Activated CD4-positive, CD25-positive, alpha-beta regulatory T cell treated with anti-CD3 and anti-CD28 coated beads, Interleukin-2, amount 50 U/mL, for 16 hours (primary cell): Measurements from ENCODE around the gene ERAL1.
"Not testable (repeated sequence)": the region's sequence is repeated elsewhere in the genome, so short reads cannot be mapped to it uniquely, and the experiment has no call there.

Experiments used
- DNase-seq: peaks from one replicate; pipeline ENCODE4 v3.0.0-alpha.2; 2020; ENCODE audit warnings: low read depth, low spot score

Gene ERAL1

DNA sequence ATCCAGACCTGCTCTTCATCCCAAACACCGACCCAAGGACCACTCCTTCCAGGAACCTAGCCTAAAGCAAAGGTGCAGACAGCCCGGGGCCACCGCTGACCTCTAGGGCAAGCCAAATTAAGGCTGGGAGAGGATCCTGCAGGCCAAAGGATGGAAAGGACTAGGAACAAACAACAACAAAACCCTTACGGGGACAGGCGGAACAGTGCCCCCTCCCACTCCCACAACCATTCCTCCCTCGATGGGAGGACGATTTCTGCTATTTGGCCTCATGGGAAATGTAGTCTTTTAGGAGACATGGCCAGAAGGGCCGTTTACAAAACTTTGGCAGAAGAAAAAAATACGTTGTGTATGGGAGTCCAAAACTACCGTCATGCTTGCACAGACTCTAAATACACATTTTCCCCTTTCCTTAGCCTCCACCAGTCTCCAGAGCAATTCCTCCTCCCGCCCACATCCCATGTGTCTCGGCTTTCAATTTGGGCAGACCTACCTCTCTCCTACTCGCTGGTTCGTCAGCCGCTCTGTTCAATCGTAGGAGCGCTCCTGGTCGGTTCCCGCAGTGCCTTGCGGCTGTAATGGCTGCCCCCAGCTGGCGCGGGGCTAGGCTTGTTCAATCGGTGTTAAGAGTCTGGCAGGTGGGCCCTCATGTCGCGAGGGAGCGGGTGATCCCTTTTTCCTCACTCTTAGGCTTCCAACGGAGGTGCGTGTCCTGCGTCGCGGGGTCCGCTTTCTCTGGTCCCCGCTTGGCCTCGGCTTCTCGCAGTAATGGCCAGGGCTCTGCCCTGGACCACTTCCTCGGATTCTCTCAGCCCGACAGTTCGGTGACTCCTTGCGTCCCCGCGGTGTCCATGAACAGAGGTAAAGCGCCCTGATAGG, at the start of gene ERAL1:
Gene ERAL1, plus strand, starts transcription at position 560 of the 879 bp plus-strand sequence. Its CDS starts 19 bp downstream, at position 579.
- DNase-seq: peak; percentile 71

DNA sequence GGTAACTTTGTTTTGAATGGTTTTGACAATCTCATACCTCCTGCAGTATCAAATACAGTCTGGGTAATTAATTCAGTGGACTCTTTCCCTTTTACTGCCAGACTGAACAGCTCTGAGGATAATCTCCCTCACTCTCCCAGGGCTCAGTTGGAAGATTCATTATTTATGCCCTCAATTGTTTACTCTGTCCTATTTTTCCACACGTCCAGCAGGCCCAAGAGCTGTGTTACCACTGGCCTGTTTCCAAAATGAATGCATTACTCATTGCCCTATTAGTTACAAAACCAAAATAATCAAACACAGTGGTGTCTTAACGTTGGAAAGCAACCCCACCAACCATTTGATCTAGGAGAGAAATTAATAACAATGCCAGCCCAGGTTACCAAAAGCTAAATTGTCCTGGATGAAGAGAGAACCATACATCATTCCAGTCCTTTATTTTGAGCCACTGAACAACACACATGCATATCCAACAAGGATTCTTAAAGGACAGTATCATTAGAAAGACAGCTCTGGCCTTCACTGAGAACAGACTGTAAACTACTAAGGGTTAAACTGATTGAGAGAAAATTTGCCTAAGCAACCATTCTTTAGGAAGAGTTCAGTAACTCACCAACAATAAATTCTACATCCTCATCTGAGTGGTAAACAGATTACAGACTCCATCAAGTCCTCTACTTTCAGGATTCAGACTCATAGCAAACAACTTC, 46.7 kb upstream of the ERAL1 start:
- no peak for DNase-seq

DNA sequence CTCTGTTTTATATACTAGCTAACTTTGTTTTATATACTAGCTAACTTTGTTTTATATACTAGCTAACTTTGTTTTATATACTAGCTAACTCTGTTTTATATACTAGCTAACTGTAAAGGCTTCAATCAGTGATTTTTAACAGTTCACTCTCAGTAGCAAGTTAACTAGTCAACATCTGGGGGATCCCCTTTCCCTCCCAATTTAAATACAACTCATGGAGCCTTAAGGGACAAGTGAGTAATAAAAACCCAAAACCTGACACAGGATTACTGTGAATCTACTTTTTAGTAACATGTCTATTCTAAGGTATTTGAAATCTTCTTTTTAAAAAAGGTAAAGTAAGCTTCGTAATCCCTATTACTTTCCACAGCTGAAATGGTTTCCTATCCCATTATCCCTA, 44.4 kb upstream of the ERAL1 start:
- no peak for DNase-seq

DNA sequence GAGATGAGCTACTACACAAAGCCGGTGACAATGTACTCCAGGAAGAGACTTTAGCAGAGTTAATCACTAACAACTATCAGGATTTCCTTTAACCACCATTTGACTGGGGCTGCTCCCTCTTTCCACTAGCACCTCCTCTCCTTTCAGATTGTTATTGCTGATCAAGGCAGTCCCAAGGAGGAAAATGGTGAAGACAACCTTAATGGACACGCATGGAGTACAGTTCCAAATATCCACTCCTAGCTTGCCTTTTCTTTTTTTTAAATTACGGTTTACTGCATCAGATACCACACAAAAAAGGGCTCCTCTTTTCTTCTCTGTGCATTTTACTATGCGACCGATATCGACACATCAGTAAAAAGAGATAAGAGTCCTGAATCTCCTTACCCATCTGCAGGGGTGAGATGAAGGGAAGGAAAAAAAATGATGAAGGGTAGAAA, 43.1 kb upstream of the ERAL1 start:
- no peak for DNase-seq

DNA sequence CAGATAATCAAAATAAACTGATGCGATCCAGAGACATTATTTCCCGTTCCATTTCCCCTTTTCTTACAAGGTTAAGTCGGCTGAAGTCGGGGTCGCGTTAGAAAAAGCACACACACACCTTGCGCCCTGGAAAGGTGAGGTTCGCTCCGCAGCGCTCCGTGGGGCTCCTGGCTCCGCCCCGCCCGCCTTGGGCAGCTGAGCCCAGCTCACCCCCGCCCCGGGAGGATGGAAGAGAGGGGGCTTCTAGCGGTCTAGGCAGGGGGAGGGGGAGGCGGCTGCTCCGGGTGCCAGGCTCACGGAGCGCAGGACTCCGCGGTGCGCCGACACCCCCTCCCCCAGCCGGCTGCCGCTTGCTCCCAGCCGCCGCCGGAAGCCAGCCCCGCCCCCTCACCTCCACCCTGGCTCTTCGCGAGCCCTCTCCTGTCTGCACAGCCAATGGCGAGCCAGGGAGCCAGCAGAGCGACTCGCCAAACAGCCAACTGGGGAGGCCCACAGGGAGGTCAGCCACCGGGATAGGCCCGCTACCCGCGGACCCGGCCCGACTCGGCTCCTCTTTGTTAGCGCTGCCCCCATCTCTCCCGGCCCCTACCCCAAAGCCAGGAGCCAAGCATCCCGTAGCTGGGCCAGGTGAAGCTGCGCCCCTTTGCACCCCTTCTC, 42.6 kb upstream of the ERAL1 start:
- DNase-seq: peak; percentile 94

DNA sequence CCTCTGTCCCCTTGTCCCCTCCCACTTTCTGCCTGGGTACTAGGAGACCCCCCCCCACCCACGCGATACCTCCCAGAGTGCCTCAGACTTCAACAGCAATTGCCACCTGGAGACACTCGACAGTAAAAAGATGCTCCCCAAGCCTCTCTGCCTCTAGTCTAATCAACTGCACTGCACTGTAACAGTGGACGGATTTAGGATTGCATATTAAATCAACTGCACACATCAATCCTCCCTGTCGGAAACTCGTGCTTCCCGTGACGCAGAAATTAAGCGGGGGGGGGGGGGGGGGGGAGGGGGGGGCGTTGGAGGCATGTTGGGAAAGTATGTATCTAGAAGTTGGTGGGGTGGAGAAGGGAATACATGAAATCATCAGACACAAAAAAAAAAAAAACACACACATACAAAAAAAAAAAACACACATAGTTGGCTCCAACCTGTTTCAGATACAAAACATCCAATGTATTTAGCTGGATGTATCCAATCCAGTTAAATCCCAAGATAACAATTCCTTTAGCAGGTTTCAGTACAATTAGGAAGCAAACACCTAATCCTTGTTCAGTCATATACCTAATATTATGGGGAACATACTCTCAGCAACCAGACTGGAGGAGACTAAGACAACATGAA, 42.0 kb upstream of the ERAL1 start:
- DNase-seq: no peak

DNA sequence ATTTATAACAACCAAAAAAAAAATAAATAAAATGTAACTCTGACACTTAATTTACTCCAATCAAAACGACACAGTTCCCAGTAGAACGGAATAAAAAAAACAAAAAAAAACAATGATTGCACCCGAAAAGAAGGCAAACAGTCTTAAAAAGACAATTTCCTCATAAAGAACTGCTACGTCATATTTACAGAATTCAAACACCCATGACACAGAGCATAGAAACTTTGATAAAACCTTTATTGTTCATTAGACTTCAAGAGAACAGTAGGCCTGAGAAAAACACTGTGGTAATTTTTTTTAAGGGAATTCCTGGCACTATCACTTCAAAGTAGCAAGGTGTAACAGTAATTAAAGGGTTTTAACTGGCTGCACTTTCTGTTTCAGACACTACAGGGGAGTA, 38.3 kb upstream of the ERAL1 start:
- DNase-seq: no peak

DNA sequence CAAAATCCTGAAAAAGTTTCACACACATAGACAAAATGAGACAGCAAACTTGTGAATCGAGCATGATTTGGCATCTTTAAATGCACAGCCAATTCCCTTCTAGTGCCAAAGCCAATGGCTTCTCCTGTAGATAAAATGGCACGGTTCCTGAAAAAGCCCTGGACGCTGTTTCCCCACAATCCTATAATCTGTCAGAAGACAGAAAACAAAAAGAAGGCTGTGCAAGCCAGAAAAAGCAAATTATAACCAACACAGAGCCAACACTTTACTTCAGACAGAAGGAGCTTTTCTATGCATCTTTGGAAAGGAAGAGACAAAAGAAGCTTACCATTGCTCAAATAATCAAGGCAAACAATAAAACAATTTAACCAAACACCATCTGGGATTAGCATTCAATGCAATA, 36.0 kb upstream of the ERAL1 start:
- no peak for DNase-seq

DNA sequence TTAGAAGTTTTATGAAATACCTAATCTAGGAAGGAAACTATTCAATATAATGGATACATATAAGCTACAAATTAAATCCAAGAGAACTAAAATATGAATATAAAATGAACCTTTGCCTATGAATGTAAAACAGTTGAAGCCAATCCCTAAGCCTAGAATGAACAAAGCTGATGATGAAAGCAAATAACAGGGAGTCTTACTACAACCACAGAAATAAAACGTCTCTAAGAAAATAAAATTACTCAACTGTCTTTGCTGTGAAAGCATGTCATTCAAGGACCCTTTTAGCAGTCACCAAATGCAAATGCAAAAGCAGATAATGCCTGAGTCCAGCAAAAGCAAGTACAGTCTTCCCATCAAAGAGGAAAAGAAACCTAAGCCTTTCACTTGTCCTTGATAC, 35.2 kb upstream of the ERAL1 start:
- no peak for DNase-seq

DNA sequence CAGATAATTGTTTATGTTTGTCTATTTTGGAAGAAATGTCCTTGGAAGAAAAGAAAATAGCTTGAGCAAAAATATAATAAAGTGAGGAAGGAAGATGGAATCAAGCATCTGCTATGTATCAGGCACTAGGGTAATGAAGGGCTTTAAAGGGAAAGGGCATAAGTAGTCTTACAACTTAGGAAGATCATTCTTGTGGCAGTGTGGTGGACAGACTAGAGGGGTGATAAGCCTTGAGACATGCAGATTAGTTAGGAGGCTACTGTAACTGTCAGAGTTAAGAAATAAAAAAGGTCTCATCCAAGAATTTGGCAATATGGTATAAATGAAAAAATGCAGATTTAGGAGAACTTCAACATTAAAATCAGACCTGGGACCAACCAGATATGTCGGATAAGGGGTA, 27.1 kb upstream of the ERAL1 start:
- DNase-seq: no peak

DNA sequence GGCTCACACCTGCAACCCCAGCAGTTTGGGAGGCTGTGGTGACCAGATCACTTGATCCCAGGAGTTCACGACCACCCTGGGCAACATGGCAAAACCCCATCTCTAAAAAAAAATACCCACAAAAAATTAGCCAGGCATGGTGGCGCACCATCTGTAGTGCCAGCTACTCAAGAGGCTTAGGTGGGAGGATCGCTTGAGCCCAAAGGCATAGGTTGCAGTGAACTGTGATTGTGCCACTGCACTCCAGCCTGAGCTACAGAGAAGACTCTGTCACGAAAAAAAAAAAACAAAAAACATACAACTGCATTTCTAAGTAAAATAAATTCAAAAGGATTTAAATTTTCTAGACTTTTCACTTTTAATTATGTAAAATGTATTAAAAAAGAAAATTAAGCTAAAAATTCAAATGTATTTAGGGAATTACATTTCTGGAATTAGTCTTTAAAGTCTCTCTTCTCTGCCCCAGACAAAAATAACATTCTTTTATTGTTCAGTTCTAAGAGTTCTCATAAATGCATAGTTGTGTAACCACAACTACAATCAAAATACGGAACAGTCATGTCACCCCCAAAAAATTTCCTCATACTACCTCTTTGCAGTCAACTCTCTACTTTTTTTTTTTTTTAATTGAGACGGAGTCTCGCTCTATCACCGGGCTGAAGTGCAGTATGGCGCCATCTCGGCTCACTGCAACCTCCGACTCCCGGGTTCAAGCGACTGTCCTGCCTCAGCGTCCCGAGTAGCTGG, 26.3 kb upstream of the ERAL1 start:
- DNase-seq: no peak

DNA sequence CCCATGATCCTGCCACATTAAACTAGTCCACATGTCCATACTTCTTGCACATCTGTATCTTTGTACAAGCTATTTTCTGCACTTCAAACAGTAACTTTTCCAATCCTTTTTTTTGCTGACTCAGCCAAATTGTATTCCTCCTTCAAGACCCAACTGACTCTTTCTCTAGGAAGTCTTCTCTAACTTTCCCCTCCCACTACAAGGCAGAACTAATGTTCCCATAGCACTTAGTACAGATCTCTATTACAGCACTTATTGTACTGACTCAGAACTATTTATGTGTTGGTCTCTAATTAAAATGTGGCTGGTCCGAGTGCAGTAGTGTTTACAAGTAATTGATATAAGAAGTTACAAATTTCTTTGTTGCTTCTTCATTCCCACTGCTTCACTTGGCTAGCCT, 20.4 kb upstream of the ERAL1 start:
- no peak for DNase-seq

DNA sequence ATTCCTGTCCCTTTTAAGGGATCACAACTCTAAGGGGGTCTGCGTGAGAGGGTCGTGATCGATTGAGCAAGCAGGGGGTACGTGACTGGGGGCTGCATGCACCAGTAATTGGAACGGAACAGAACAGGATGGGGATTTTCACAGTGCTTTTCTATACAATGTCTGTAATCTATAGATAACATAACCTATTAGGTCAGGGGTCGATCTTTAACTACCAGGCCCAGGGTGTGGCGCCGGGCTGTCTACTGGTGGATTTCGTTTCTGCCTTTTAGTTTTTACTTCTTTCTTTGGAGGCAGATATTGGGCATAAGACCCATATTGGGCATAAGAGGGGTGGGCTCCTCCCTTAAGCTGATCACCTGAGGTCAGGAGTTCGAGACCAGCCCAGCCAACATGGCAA, 18.3 kb upstream of the ERAL1 start:
- not testable (repeated sequence) for DNase-seq

DNA sequence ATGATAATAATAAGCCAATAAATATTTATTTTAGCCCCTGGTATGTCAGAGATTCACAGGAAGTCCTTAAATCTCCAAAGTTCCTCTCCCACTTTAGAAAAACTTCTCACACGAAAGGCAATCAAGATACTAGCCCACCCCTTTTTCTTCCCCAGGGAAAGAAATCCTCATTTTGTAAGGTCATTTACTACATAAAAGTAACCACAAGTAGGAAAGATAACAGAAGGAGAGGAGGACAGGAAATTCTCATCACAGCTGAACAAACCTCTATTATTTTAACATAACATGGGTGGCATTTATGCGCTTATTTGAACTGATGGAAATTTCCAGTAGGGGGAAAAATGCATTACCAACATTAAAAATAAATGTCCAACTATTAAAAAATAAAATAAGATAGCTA, 15.6 kb upstream of the ERAL1 start:
- no peak for DNase-seq

DNA sequence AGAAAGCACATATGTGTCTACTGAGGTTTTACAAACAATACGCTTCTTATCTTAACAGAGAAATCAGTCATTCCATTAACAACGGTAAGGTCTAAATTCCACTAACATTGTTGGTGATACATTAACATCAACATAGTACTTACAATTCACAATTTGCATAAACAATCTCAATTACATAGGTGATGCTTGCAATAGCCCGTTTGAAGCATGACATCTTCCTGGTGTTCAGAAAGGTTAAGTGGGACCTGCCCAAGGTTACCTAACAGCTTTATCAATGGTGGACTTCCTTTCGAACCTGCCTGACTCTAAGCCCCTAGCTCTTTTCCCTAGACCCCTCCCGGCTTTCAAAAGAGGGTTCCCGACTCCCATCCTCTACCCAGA, 12.9 kb upstream of the ERAL1 start:
- DNase-seq: no peak

DNA sequence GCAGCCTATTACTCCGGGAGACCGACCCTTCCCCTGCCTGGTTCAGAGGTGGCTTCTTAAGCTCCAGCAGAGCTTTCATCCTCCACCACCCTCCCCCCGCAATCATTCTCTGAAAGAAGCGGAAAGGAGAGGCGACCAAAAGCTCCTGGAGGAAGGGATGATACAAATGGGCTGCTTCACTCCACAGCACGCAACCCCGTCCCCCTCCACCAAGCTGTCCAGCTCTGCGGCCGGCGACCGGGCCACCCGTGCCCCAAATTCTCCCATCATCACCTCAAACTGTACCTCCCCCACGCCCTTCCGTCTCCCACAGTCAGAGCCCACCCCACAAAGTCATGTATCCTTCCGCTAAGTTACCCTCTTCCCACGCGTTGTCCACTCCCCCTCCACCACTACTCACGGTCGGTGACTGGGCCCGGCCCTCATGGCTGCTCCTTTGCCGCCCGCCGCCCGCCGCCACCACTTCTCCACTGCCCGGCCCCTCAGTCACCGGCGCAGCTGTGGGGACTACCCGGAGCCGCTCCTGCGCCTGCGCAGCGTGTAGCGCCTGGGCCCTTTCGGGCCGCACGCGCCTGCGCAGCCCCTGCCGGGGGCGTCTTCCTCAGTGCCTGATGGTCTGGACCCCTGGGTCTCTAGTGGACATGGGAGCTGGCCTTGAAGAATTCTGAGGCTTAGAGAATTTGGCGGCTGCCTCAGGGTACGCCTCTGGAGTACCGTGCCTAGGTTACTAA, 12.4 kb upstream of the ERAL1 start, which contains the start of gene FAM222B:
Gene FAM222B, minus strand, starts transcription at position 509 of the 731 bp plus-strand sequence. CDS start 76,123 bp downstream, outside the sequence.
- DNase-seq: peak; percentile 75

DNA sequence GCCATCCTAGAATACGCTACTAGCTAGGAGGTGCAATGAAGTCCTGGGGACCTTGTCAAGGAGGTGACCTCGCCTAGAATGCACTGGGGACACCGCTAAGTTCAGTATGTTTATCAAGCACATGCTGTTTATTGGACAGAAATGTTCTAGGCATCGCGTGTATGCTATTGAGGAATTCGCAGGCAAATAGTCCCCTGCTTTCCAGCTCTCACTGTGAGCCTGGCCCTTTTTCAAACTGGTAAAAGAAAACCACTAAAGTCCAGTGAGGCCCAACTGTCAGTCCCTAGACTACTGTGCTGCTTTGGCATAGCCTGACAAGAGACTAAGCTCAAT, 11.0 kb upstream of the ERAL1 start:
- DNase-seq: no peak

DNA sequence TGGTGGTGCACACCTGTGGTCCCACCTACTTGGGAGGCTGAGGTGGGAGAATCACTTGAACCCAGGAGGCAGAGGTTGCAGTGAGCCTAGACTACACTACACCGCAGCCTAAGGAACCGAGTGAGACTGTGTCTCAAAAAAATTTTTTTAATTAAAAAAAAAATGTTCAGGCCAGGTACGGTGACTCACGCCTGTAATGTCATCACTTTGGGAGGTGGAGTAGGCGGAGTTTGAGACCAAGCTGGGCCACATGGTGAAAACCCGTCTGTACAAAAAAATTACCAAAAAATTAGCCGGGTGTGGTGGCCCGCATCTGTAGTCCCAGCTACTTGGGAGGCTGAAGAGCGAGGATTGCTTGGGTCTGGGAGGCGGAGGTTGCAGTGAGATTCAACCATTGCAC, 8.6 kb upstream of the ERAL1 start:
- no peak for DNase-seq

DNA sequence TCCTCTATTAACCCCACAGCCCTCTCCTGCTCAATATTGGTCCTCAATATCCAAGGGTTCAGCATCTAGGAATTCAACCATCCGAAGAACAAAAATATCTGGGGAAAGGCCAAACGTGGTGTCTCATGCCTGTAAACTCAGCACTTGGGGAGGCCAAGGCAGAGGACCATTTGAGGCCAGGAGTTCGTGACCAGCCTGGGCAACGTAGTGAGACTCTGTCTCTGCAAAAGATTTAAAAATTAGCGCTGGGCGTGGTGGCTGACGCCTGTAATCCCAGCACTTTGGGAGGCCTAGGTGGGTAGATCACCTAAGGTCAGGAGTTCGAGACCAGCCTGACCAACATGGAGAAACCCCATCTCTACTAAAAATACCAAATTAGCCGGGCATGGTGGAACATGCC, 8.1 kb upstream of the ERAL1 start:
- not testable (repeated sequence) for DNase-seq

DNA sequence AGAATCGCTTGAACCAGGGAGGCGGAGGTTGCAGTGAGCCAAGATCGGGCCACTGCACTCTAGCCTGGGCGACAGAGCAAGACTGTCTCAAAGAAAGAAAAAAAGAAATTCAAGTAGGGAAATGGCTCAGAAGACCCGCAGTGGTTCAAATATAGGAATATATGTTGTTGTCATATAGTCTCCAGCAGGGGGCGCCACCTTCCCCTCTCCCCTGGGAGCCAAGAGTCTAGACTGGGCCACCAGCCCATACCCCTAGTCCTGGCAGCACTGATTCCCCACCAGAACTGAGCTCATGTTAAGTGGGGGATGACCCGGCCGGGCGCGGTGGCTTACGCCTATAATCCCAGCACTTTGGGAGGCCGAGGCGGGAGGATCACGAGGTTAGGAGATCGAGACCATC, 6.1 kb upstream of the ERAL1 start:
- peak; percentile 16 for DNase-seq

DNA sequence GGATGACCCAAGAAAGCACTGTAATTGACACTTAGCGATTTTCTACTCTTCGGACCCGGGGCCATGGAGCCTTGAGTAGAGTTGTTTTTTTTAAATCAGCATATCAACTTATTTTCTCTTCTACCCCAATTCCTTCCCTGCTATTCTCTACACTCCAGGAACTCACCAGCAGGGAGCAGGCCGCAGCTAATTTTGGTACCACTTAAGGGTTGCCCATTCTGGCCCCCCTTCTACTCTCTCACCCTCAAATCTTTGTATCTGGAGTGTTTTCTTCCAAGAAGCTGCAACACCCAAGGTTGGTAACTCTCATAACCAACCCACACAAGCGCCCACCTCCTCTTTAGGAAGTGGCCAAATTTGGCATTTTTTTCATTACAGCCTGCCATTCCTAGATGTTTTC, 5.5 kb upstream of the ERAL1 start:
- DNase-seq: no peak
